Mesenchymal stem cell (in vitro differentiated cells and primary cell): ENCODE results near the gene PNCK.

Experiments used
- DNase-seq: peaks from one replicate; pipeline ENCODE4 v3.0.0-alpha.2; 2013
- H2AFZ ChIP-seq: one replicate; pipeline ENCODE4 v1.6.1; 2013; ENCODE audit warnings: low read depth, mild to moderate bottlenecking, control low read depth, inconsistent platforms, low read length, moderate library complexity
- H2AK5ac ChIP-seq: 2 replicates; pipeline ENCODE4 v1.6.1; 2013; ENCODE audit warnings: low read length, moderate library complexity, mild to moderate bottlenecking, inconsistent platforms; ENCODE audit not compliant: severe bottlenecking
- H2BK120ac ChIP-seq: one replicate; pipeline ENCODE4 v1.6.1; 2013; ENCODE audit warnings: low read depth, mild to moderate bottlenecking, inconsistent platforms, low read length, moderate library complexity
- H2BK12ac ChIP-seq, 2 experiments: one replicate each; pipeline ENCODE4 v1.6.1; 2013; ENCODE audit warnings: inconsistent platforms in 2 of 2, low read length in 2 of 2, mild to moderate bottlenecking in 2 of 2, moderate library complexity in 2 of 2, control low read depth in 1 of 2
- H2BK15ac ChIP-seq: one replicate; pipeline ENCODE4 v1.6.1; 2013; ENCODE audit warnings: mild to moderate bottlenecking, low read depth, inconsistent platforms; ENCODE audit not compliant: poor library complexity, severe bottlenecking
- H2BK5ac ChIP-seq: 2 replicates; pipeline ENCODE4 v1.6.1; 2013; ENCODE audit warnings: low read depth, mild to moderate bottlenecking, low read length, control low read depth, inconsistent platforms; ENCODE audit not compliant: poor library complexity, severe bottlenecking
- H3K14ac ChIP-seq, 2 experiments: one replicate each; pipeline ENCODE4 v1.6.1; 2013; ENCODE audit warnings: inconsistent platforms in 2 of 2, low read length in 2 of 2, control low read depth in 1 of 2, mild to moderate bottlenecking in 1 of 2, moderate library complexity in 1 of 2
- H3K18ac ChIP-seq, 2 experiments: one replicate each; pipeline ENCODE4 v1.6.1; 2013; ENCODE audit warnings: inconsistent platforms in 2 of 2, low read length in 2 of 2, control low read depth in 1 of 2, low read depth in 1 of 2, mild to moderate bottlenecking in 1 of 2
- H3K23ac ChIP-seq, 2 experiments: one replicate each; pipeline ENCODE4 v1.6.1; 2013; ENCODE audit warnings: inconsistent platforms in 2 of 2, low read length in 2 of 2, mild to moderate bottlenecking in 2 of 2, moderate library complexity in 2 of 2, control low read depth in 1 of 2
- H3K27ac ChIP-seq: 2 replicates; pipeline ENCODE4 v1.5.1; 2013; ENCODE audit warnings: mild to moderate bottlenecking, moderate library complexity, low read length, control low read depth, inconsistent platforms; ENCODE audit not compliant: poor library complexity, severe bottlenecking
- H3K27me3 ChIP-seq, 2 experiments: 2 replicates each; pipeline versions ENCODE4 v1.6.1 to v1.7.0; 2013; ENCODE audit warnings: low read length in 2 of 2, mild to moderate bottlenecking in 2 of 2, moderate library complexity in 2 of 2, control low read depth in 1 of 2, inconsistent platforms in 1 of 2; ENCODE audit not compliant: control insufficient read depth in 1 of 2, insufficient read depth in 1 of 2
- H3K36me3 ChIP-seq, 2 experiments: 2 replicates each; pipeline versions ENCODE4 v1.6.1 to v1.7.0; 2013; ENCODE audit warnings: low read length in 2 of 2, control low read depth in 1 of 2, inconsistent platforms in 1 of 2, low read depth in 1 of 2, mild to moderate bottlenecking in 1 of 2; ENCODE audit not compliant: insufficient read depth in 2 of 2, control insufficient read depth in 1 of 2
- H3K4ac ChIP-seq, 2 experiments: one replicate each; pipeline ENCODE4 v1.6.1; 2013; ENCODE audit warnings: inconsistent platforms in 2 of 2, low read length in 2 of 2, mild to moderate bottlenecking in 2 of 2, moderate library complexity in 2 of 2, control low read depth in 1 of 2, low read depth in 1 of 2
- H3K4me1 ChIP-seq: 2 replicates; pipeline ENCODE4 v1.6.1; 2013; ENCODE audit warnings: low read depth, low read length, control low read depth; ENCODE audit not compliant: control insufficient read depth, insufficient read depth
- H3K4me2 ChIP-seq: 2 replicates; pipeline ENCODE4 v1.6.1; 2013; ENCODE audit warnings: low read length, mild to moderate bottlenecking, inconsistent platforms; ENCODE audit not compliant: poor library complexity, severe bottlenecking
- H3K4me3 ChIP-seq, 2 experiments: 2 replicates each; pipeline versions ENCODE4 v1.5.1 to v1.7.0; 2013; ENCODE audit warnings: low read length in 2 of 2, mild to moderate bottlenecking in 2 of 2, control low read depth in 1 of 2, low read depth in 1 of 2; ENCODE audit not compliant: insufficient read depth in 1 of 2
- H3K79me1 ChIP-seq: replicated peaks from 2 replicates; pipeline ENCODE4 v1.6.1; 2013; ENCODE audit warnings: mild to moderate bottlenecking, control low read depth, low read length, inconsistent platforms; ENCODE audit not compliant: poor library complexity, severe bottlenecking
- H3K9ac ChIP-seq: 2 replicates; pipeline ENCODE4 v1.7.0; 2013; ENCODE audit warnings: mild to moderate bottlenecking, low read length, moderate library complexity
- H3K9me3 ChIP-seq: 2 replicates; pipeline ENCODE4 v1.7.0; 2013; ENCODE audit warnings: mild to moderate bottlenecking, low read length; ENCODE audit not compliant: control insufficient read depth
- H4K8ac ChIP-seq: one replicate; pipeline ENCODE4 v1.6.1; 2013; ENCODE audit warnings: inconsistent platforms, mild to moderate bottlenecking, low read length, moderate library complexity
- H4K91ac ChIP-seq: one replicate; pipeline ENCODE4 v1.6.1; 2013; ENCODE audit warnings: mild to moderate bottlenecking, low read length, inconsistent platforms
- WGBS: methylation state at CpG from one replicate; pipeline ENCODE4 v1.1.7; 2013; ENCODE audit warnings: mixed read lengths; 5-methylcytosine and 5-hydroxymethylcytosine counted together

PNCK gene

GRCh38 chrX:153671589-153672530 lies 1.8 kb downstream of the PNCK start:
- no peak overlapping the region for H2BK120ac ChIP-seq
- H3K4me3 ChIP-seq: no peak overlapping the region
- H3K9ac ChIP-seq: no peak overlapping the region
- WGBS: 91% methylated on average over 20 of the region's 27 CpGs
- no peak for DNase-seq
- no peak overlapping the region for H3K4me2 ChIP-seq
- H3K27ac ChIP-seq: no peak overlapping the region
- no peak overlapping the region for H3K18ac ChIP-seq
- H3K4me1 ChIP-seq: peaks cover 5% of the 10 kb centered on the region
- H3K23ac ChIP-seq: no peak overlapping the region
- H3K9me3 ChIP-seq: peaks cover 2% of the 10 kb centered on the region
- no peak overlapping the region for H2BK5ac ChIP-seq
- H3K4ac ChIP-seq: no peak overlapping the region
- no peaks in the 10 kb centered on the region for H3K36me3 ChIP-seq
- H2BK15ac ChIP-seq: no peak overlapping the region
- H3K27me3 ChIP-seq: peaks cover 17 to 61% of the 10 kb centered on the region in 2 experiments
- no peaks in the 10 kb centered on the region for H3K79me1 ChIP-seq
- H4K8ac ChIP-seq: no peak overlapping the region
- H2AK5ac ChIP-seq: no peak overlapping the region
- no peak overlapping the region for H2AFZ ChIP-seq
- no peak overlapping the region for H4K91ac ChIP-seq
- H3K14ac ChIP-seq: no peak overlapping the region
- no peak overlapping the region for H2BK12ac ChIP-seq

- Histone ChIP-seq H3K18ac (no peak overlapping the region), H3K4ac (no peak overlapping the region), H4K8ac (no peak overlapping the region), H3K9ac (no peak overlapping the region), H3K27ac (no peak overlapping the region), H2BK12ac (no peak overlapping the region), H3K9me3 (peaks cover 7% of the 10 kb centered on the region), H3K79me1 (no peaks in the 10 kb centered on the region), H2BK120ac (no peak overlapping the region), H4K91ac (no peak overlapping the region), H3K14ac (no peak overlapping the region), H3K36me3 (no peaks in the 10 kb centered on the region), H2BK5ac (no peak overlapping the region), H2AK5ac (no peak overlapping the region), H3K4me1 (peaks cover 5% of the 10 kb centered on the region), H3K4me3 (no peak overlapping the region), H3K27me3 (peaks cover 17 to 66% of the 10 kb centered on the region in 2 experiments), H2BK15ac (no peak overlapping the region), H3K4me2 (no peak overlapping the region), H3K23ac (no peak overlapping the region), H2AFZ (no peak overlapping the region)
- WGBS: 93% methylated on average over 19 of the region's 23 CpGs
- no peak for DNase-seq
Measured at GRCh38 chrX:153670748-153671588, 2.6 kb downstream of the PNCK start.

- H3K9me3 ChIP-seq: peaks cover 14% of the 10 kb centered on the region
- no peak overlapping the region for H3K23ac ChIP-seq
- no peak overlapping the region for H2BK15ac ChIP-seq
- H4K8ac ChIP-seq: no peak overlapping the region
- no peak for DNase-seq
- 91% methylated on average over 12 of the region's 23 CpGs for WGBS
- no peak overlapping the region for H4K91ac ChIP-seq
- H3K9ac ChIP-seq: no peak overlapping the region
- H2BK120ac ChIP-seq: no peak overlapping the region
- H3K36me3 ChIP-seq: no peaks in the 10 kb centered on the region
- no peak overlapping the region for H2AFZ ChIP-seq
- H2AK5ac ChIP-seq: no peak overlapping the region
- peaks cover 17 to 71% of the 10 kb centered on the region in 2 experiments for H3K27me3 ChIP-seq
- no peak overlapping the region for H3K14ac ChIP-seq
- no peak overlapping the region for H3K18ac ChIP-seq
- no peak overlapping the region for H3K27ac ChIP-seq
- H2BK5ac ChIP-seq: no peak overlapping the region
- no peaks in the 10 kb centered on the region for H3K79me1 ChIP-seq
- no peak overlapping the region for H3K4me3 ChIP-seq
- H3K4ac ChIP-seq: no peak overlapping the region
- H2BK12ac ChIP-seq: no peak overlapping the region
- H3K4me1 ChIP-seq: peaks cover 5% of the 10 kb centered on the region
- H3K4me2 ChIP-seq: no peak overlapping the region
Measured at GRCh38 chrX:153669901-153670731, 3.5 kb downstream of the PNCK start.
